GM18519 (cell line): ENCODE data around the gene WDR7.
"Not testable (repeated sequence)": the region's sequence is repeated elsewhere in the genome, so short reads cannot be mapped to it uniquely, and the experiment has no call there.

Source experiments
- ATAC-seq: cut with Tn5 transposase; IDR thresholded peaks from one replicate; pipeline ENCODE4 v1.9.1; 2021; ENCODE audit warnings: mild to moderate bottlenecking, moderate library complexity; ENCODE audit not compliant: unreplicated experiment, low FRiP score

WDR7 gene

GRCh38 chr18:56652802-56653201, 1.6 kb downstream of the WDR7 start:
- ATAC-seq: no peak

DNA sequence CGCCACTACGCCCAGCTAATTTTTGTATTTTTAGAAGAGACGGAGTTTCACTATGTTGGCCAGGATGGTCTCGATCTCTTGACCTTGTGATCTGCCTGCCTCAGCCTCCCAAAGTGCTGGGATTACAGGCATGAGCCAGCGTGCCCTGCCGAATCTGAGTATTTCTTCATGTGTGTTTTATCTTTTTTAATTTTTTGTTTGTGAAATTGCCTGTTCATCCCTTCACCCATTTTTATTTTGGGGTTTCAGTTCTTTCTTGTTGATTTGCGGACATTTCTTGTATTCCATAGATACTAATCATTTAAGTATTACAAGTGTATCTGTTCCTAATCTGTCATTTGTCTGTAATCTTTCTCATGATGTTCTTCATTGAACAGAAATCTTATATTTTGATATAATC, 3.1 kb downstream of the WDR7 start:
- not testable (repeated sequence) for ATAC-seq

DNA sequence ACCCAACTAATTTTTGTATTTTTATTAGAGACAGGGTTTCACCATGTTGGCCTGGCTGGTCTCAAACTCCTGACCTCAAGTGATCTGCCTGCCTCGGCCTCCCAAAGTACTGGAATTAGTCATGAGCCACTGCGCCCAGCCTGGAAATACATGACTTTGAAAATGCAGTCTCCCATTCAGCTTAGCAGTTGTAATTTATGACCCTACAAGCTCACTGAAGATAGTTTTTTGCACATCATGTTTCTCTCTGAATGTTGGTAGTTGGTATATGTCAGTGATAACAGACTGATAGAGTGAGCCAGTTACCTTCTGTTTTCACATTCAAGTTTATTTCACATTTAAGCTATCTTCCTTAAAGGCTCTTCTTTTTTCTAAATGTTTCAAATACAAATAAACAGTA, 7.1 kb downstream of the WDR7 start:
- no peak for ATAC-seq

DNA sequence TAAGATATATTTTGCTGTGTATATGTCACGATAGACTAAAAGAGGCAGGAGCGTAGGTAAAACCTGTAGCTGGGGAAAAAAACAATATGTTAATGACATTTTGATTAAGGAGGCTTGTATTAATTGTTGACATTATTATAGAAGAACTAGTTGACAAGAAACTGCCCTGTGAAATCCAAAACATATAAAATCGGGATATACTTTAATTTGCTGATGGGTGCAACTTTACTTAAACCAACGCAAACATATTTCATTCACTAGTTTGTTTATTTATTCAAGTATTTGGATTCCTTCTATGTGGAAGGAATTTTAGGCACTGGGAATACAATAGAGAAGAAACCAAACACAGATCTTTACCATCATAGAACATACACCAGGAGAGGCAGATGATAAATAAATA, 8.0 kb downstream of the WDR7 start:
- no peak for ATAC-seq

- no peak for ATAC-seq
Measured at GRCh38 chr18:56660655-56661054, 9.5 kb downstream of the WDR7 start.

GRCh38 chr18:56661360-56662062, 10.4 kb downstream of the WDR7 start:
- ATAC-seq: no peak

GRCh38 chr18:56662063-56662408, 10.9 kb downstream of the WDR7 start:
- no peak for ATAC-seq

DNA sequence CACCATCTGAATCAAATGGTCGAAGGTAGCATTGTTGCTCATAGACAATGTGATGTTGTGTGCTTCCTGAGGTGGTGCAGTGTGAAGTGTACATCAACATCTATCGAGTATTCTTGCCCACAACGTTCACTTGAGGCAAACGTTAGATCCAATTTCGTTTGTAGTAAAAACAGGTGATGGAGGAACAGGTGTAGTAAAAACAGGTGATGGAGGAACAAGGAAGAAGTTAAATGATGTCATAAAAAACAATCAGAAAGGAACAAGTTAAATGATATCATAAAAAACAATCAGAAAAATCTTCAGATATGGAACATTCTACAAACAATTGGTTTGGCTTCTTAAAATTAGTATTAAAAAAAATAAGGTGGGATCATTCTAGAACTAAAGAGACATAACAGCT, 11.3 kb downstream of the WDR7 start:
- no peak for ATAC-seq

GRCh38 chr18:56662902-56663301, 11.7 kb downstream of the WDR7 start:
- no peak for ATAC-seq

- ATAC-seq: no peak
Measured at GRCh38 chr18:56672391-56672790, 21.2 kb downstream of the WDR7 start.

DNA sequence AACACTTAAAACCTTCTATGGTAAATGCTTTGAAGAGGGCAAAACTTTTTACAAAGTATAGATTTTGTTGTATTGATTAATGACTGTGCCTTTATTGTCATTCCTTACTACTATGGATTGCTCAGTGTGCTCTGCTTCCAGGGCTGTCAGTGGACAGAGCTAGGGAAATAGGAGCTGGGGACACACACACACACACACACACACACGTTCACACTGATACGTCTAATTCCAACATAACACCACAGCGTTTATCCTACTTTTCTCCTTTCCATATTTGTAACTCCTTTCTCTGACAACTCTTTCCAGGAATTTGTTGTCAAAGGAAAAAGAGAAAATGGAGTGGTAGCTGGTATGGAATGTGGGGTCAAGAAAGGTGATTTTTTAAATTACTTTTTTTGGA, 21.8 kb downstream of the WDR7 start:
- ATAC-seq: no peak

GRCh38 chr18:56676639-56677038, 25.5 kb downstream of the WDR7 start:
- no peak for ATAC-seq

GRCh38 chr18:56678836-56679565, 27.8 kb downstream of the WDR7 start:
- ATAC-seq: no peak

- ATAC-seq: no peak
Measured at GRCh38 chr18:56684277-56684676, 33.1 kb downstream of the WDR7 start.

DNA sequence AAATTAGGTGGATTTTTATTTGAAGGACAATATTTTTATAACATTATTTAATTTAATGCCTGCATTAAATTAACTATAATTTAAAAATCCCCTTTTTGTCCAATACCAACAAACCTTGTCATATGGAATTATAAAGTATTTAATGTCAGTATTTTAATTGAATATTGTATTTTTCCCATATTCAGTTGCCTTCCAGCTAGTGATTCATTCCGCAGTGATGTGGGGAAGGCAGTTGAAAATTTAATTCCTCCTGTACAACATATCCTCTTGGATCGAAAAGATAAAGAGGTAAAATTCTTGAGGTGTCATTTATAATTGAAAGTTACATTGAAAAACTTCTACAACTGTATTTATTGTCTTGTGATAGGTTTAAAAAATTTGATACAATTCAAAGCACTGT, 40.4 kb downstream of the WDR7 start:
- no peak for ATAC-seq

GRCh38 chr18:56696966-56697365, 45.8 kb downstream of the WDR7 start:
- no peak for ATAC-seq

- ATAC-seq: no peak
Measured at GRCh38 chr18:56702946-56703345, 51.8 kb downstream of the WDR7 start.

- ATAC-seq: peak; percentile 99
Measured at GRCh38 chr18:56709463-56709862, 58.3 kb downstream of the WDR7 start.

- no peak for ATAC-seq
Measured at GRCh38 chr18:56711708-56712445, 60.7 kb downstream of the WDR7 start.

- no peak for ATAC-seq
Measured at GRCh38 chr18:56712761-56713160, 61.6 kb downstream of the WDR7 start.

DNA sequence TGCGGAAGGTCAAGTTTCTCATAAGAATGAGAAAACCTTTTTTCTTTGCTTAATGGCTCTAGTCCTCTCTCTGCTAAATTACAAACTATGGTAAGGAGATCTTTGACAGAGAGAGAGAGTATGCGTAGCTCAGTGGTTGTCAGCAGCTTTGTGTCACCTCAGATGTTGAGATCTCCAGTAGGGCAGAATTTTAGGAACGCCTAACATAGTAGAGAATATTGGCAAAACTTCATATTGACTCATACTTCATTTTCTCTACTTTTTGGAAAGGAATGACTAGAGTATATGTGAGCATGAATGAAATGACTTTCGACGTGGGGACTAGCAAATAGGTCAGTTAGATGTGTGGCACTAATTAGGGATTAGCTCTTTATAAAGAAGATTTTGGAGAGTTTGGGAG, 64.0 kb downstream of the WDR7 start:
- ATAC-seq: no peak

DNA sequence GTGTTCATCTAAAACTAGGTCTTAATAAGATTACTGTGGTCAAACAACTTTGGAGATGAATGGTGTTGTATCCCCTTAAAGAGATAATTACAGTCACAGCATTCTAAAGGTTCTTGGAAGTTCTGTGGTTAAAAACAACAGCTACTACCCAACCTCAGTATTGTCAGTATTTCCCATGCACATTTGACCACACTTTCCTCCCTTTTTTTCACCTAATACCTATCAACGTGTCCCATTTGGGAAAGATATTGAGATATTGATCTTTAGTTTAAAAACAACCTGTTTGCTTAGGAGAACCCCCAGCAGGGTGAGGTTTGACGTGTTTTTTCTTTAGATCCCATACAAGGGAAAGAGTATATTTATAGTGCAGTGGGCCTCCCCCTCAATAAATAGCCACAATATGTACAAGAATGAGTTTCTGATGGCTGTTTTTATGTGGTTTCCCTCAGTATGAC, 65.6 kb downstream of the WDR7 start:
- no peak for ATAC-seq
